Activated CD8-positive, alpha-beta T cell treated with anti-CD3 and anti-CD28 coated beads for 36 hours (primary cell): ENCODE results near the gene TUBB8. TPM values are rescaled to one million over a fixed set of nuclear protein-coding genes. Genes with fewer than 3 reads are reported as not detected.
"Not testable (repeated sequence)": the region's sequence is repeated elsewhere in the genome, so short reads cannot be mapped to it uniquely, and the experiment has no call there.

Experiments
- ATAC-seq: fragments of 200-7000 bp; cut with Tn5 transposase; one replicate; pipeline ENCODE4 v1.10.0; 2021; ENCODE audit warnings: mild to moderate bottlenecking, moderate library complexity
- CTCF ChIA-PET: fragments of 350-600 bp; sonication (Branson Sonifier 250); formaldehyde crosslinking; loops from one replicate; lab custom pipeline; 2021; ENCODE audit warnings: antibody characterized with exemption; lab: Charles Lee
- POLR2A ChIA-PET: fragments of 350-600 bp; sonication (Branson Sonifier 250); formaldehyde crosslinking; loops from one replicate; lab custom pipeline; 2021; ENCODE audit warnings: antibody characterized with exemption; lab: Charles Lee
- DNase-seq: peaks from one replicate; pipeline ENCODE4 v3.0.0-alpha.2; 2020
- H3K27ac Mint-ChIP-seq: one replicate; pipeline ENCODE4 v1.8.0; 2021; ENCODE audit warnings: mild to moderate bottlenecking, mixed read lengths
- H3K27me3 Mint-ChIP-seq: one replicate; pipeline ENCODE4 v1.8.0; 2021; ENCODE audit warnings: mixed read lengths
- H3K36me3 Mint-ChIP-seq: one replicate; pipeline ENCODE4 v1.8.0; 2021; ENCODE audit warnings: low read depth, mixed read lengths
- H3K4me1 Mint-ChIP-seq: one replicate; pipeline ENCODE4 v1.8.0; 2021; ENCODE audit warnings: low read depth, mixed read lengths
- H3K4me3 Mint-ChIP-seq: one replicate; pipeline ENCODE4 v1.8.0; 2021; ENCODE audit warnings: mild to moderate bottlenecking, moderate library complexity, mixed read lengths
- H3K9me3 Mint-ChIP-seq: one replicate; pipeline ENCODE4 v1.8.0; 2021; ENCODE audit warnings: mixed read lengths
- CTCF ChIP-seq: fragments of 200-600 bp; IDR thresholded peaks from one replicate; pipeline ENCODE4 v1.8.0; 2022; ENCODE audit warnings: antibody characterized with exemption, mild to moderate bottlenecking
- intact Hi-C: fragments of 100-400 bp; cut with micrococcal nuclease; formaldehyde crosslinking; loops from one replicate; pipeline ENCODE4 v1.10.0; 2022
- total RNA-seq, 2 experiments: library from RNA; stranded (reverse); gene quantifications; one replicate each; pipeline ENCODE4 v1.2.3, GENCODE V29; 2021

The TUBB8 gene
- total RNA-seq, 2 experiments from 2014 or later, result not detected

DNA sequence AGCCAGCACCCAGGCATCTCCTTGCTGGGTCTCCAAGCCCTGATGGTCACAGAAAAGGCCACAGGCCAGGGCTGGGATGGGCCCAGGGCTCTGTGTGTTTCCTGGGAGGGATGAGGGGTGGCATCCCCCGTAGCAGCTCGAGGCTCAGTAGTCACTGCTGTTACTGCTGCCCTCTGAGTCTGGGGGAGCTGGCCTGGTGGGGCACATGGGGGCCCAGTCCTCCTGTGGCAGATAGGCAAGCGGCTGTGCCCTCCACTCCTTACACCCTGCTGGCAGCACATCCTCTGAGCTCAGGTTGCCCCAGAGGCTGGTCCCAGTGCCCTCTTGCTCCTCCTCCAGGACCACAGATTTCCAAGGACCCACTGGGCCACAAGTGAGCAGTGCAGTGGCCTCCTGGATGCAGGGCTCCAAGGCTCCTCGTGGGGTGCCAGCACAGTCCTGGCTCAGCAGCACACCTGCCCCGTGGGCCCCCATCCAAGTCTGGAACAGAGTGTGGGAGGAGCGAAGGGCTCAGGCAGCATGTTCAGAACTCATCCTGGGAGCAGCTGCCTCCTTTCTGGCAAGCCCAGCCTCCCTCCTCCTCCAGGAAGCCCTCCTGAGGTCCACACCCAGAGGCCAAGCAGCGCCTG is 31.5 kb upstream of the TUBB8 start:
- CTCF ChIA-PET, result no interaction called here
- Mint-ChIP-seq H3K4me1 (peaks cover 2% of the 10 kb centered on the region), H3K9me3 (no peaks in the 10 kb centered on the region), H3K36me3 (no peaks in the 10 kb centered on the region), H3K27me3 (peaks cover 17% of the 10 kb centered on the region), H3K27ac (no peak overlapping the region), H3K4me3 (no peak overlapping the region)
- intact Hi-C loops, result no loop called here
- POLR2A ChIA-PET, result interaction anchor here (1.1 kb wide), 1 partner anchor 17 kb away, joined by 3 read pairs; no protein-coding TSS in a partner anchor
- ATAC-seq (no peak), DNase-seq (no peak)
- TF ChIP-seq CTCF, result no peak

DNA sequence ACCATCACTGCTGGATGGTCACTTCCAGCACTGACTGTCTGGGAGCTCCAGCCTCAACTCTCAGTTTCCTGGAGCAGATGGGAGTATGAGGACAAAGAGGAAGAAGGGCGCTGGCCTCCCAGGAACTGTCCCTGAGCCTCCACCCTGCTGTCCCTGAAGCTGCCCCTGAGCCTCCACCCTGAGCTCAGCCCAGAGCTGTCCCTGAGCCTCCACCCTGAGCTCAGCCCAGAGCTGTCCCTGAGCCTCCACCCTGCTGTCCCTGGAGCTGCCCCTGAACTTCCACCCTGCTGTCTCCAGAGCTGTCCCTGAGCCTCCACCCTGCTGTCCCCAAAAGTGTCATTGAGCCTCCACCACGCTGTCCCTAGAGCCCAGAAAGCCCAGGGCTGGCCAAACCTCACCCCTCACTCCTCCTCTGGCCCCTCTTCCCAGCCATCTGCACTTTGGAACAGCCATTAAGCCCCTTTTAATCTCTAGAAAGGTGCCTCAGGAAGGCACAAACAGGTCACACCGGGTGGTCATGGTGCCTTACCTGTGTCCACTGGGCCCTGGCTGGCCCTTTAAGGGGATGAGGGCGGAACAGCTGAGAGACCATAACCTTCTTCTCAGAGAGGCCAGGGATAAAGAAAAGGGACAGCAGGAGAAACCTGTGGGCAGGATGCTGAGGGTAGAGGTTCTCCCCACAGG is 30.6 kb upstream of the TUBB8 start:
- no peak for TF ChIP-seq CTCF
- Mint-ChIP-seq H3K9me3 (no peaks in the 10 kb centered on the region), H3K4me1 (peaks cover 2% of the 10 kb centered on the region), H3K27me3 (peaks cover 17% of the 10 kb centered on the region), H3K27ac (no peak overlapping the region), H3K4me3 (no peak overlapping the region), H3K36me3 (no peaks in the 10 kb centered on the region)
- no peak for DNase-seq
- ATAC-seq, result no peak
- ChIA-PET CTCF (no interaction called here), POLR2A (interaction anchor here (1.1 kb wide), 1 partner anchor 18 kb away, joined by 3 read pairs; no protein-coding TSS in a partner anchor)
- intact Hi-C loops, result no loop called here

DNA sequence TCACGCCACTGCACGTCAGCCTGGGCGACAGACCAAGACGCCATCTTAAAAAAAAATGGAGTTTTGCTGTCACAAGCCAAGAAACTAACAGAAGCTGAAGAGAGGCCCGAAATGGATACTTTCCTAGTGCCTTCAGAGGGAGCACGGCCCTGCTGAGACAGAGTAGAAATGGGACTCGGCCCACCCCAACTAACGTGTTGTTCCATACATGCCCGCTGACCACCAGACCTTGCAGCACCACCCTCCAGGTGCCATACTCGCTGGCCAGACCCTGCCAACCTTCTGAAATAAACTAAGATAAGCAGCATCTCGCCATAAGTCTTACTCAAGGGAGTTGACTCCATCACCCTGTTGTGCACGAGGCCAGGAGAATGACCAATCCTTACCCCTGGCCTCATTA is 29.5 kb upstream of the TUBB8 start:
- no peak overlapping the region for H3K4me3 Mint-ChIP-seq

DNA sequence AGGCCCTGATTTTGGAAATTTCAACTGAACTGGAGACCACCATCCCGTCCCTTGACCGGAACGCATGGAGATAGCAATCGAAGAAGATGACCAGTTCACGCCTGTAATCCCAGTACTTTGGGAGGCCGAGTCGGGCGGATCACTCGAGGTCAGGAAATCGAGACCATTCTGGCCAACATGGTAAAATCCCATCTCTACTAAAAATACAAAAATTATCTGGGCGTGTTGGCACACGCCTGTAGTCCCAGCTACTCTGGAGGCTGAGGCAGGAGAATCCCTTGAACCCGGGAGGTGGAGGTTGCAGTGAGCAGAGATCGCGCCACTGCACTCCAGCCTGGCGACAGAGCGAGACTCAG is 25.1 kb upstream of the TUBB8 start:
- H3K27me3 Mint-ChIP-seq, H3K9me3 Mint-ChIP-seq, H3K36me3 Mint-ChIP-seq, intact Hi-C loops, H3K27ac Mint-ChIP-seq, CTCF ChIA-PET, ATAC-seq, H3K4me1 Mint-ChIP-seq, DNase-seq, POLR2A ChIA-PET: not testable (repeated sequence)
- H3K4me3 Mint-ChIP-seq, result peak overlapping the region; percentile 69

More for the DNA sequence above, 29.5 kb upstream of the TUBB8 start:
- CTCF ChIA-PET, result no interaction called here
- no peak overlapping the region for H3K27ac Mint-ChIP-seq
- TF ChIP-seq CTCF, result no peak
- no peaks in the 10 kb centered on the region for H3K36me3 Mint-ChIP-seq
- ATAC-seq (no peak), DNase-seq (no peak)
- peaks cover 18% of the 10 kb centered on the region for H3K27me3 Mint-ChIP-seq
- peaks cover 4% of the 10 kb centered on the region for H3K4me1 Mint-ChIP-seq
- no peaks in the 10 kb centered on the region for H3K9me3 Mint-ChIP-seq
- POLR2A ChIA-PET, result no interaction called here
- intact Hi-C loops, result no loop called here

GRCh38 chr10:73543-74265 is 24.6 kb upstream of the TUBB8 start:
- H3K9me3 Mint-ChIP-seq, H3K27me3 Mint-ChIP-seq, CTCF ChIA-PET, H3K36me3 Mint-ChIP-seq, H3K27ac Mint-ChIP-seq, intact Hi-C loops, POLR2A ChIA-PET, H3K4me1 Mint-ChIP-seq: not testable (repeated sequence)
- peak; percentile 45 for ATAC-seq
- peak; percentile 70 for TF ChIP-seq CTCF
- peak overlapping the region; percentile 69 for H3K4me3 Mint-ChIP-seq
- peak; percentile 48 for DNase-seq

DNA sequence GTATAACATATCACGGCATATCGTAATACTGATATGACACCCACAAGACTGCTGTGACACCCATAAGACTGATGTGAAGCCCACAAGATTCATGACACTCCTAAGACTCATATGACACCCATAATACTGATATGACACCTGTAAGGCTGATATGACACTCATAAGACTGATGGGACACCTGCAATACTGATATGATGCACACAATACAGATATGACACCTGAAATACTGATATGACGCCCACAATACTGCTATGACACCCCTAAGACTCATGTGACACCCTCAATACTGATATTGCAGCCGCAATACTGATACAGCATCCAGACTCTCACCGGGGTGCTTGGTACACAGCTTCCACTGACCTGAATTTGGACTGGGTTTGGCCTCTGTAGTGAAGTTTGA is 19.1 kb upstream of the TUBB8 start:
- H3K9me3 Mint-ChIP-seq, intact Hi-C loops: not testable (repeated sequence)
- ATAC-seq, result peak; percentile 62

GRCh38 chr10:49926-50325 is 830 bp upstream of the TUBB8 start:
- POLR2A ChIA-PET, CTCF ChIA-PET, intact Hi-C loops, H3K36me3 Mint-ChIP-seq, H3K4me3 Mint-ChIP-seq, H3K9me3 Mint-ChIP-seq, DNase-seq, H3K27me3 Mint-ChIP-seq, H3K4me1 Mint-ChIP-seq, H3K27ac Mint-ChIP-seq, ATAC-seq: not testable (repeated sequence)

More for the DNA sequence above, 19.1 kb upstream of the TUBB8 start:
- DNase-seq, POLR2A ChIA-PET, H3K4me3 Mint-ChIP-seq, H3K27me3 Mint-ChIP-seq, H3K4me1 Mint-ChIP-seq, CTCF ChIA-PET, H3K27ac Mint-ChIP-seq, H3K36me3 Mint-ChIP-seq: not testable (repeated sequence)

DNA sequence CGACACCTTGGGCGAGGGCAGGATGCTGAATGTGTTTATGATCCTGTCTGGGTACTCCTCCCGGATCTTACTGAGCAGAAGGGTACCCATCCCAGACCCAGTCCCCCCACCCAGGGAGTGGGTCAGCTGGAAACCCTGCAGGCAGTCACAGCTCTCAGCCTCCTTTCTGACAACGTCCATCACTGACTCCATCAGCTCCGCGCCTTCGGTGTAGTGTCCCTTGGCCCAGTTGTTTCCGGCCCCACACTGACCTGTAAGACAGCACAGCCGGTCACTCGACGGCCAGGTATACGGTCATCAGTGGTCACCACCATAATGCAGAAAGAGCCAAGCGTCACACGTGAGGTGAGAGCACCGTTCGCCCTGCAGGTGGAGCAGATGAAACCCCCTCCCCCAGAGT is 1.2 kb downstream of the TUBB8 start:
- H3K27ac Mint-ChIP-seq, H3K36me3 Mint-ChIP-seq, DNase-seq, H3K27me3 Mint-ChIP-seq, CTCF ChIA-PET, H3K4me3 Mint-ChIP-seq, ATAC-seq, POLR2A ChIA-PET, H3K9me3 Mint-ChIP-seq, H3K4me1 Mint-ChIP-seq, intact Hi-C loops: not testable (repeated sequence)
